A673 (cell line): ENCODE measurements around the gene PPP1R3G.

Experiments used
- EZH2 ChIP-seq: fragments of 200-600 bp; sonication (generic); IDR thresholded peaks from 2 replicates; pipeline ENCODE4 v1.6.1; 2017; ENCODE audit warnings: borderline replicate concordance, low read depth, mild to moderate bottlenecking, mixed read lengths, antibody characterized with exemption, low read length; ENCODE audit not compliant: poor library complexity, severe bottlenecking
- TF ChIP-seq, protein P1 (sequence below): fragments of 300-800, 200-600 bp; sonication (generic); conservative IDR thresholded peaks from 2 replicates; pipeline ENCODE4 v1.5.1; 2017; ENCODE audit warnings: low read depth, mild to moderate bottlenecking, antibody characterized with exemption, low read length, moderate library complexity, mixed read lengths

DNA sequence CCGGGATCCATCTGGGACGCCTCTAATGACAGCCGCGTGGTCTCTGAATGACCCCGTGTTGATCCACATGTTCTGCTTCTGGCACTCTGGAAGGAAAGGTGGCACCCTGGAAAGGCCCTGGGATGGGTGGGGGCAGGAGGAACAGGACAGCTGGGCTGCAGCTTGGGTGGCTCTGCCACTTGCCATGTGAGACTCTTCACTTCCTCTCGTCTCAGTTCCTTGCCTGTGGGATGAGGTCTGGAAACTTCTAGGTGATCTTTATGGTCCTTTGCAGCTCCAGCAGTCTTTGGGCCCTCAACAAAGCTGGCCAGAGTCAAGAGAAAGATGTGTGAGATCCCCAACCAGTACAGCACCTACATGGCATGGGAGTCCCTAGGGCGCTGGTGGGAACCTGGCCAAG, 26.5 kb downstream of the PPP1R3G start:
- TF ChIP-seq, protein P1, sequence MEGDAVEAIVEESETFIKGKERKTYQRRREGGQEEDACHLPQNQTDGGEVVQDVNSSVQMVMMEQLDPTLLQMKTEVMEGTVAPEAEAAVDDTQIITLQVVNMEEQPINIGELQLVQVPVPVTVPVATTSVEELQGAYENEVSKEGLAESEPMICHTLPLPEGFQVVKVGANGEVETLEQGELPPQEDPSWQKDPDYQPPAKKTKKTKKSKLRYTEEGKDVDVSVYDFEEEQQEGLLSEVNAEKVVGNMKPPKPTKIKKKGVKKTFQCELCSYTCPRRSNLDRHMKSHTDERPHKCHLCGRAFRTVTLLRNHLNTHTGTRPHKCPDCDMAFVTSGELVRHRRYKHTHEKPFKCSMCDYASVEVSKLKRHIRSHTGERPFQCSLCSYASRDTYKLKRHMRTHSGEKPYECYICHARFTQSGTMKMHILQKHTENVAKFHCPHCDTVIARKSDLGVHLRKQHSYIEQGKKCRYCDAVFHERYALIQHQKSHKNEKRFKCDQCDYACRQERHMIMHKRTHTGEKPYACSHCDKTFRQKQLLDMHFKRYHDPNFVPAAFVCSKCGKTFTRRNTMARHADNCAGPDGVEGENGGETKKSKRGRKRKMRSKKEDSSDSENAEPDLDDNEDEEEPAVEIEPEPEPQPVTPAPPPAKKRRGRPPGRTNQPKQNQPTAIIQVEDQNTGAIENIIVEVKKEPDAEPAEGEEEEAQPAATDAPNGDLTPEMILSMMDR = no peak
- TF ChIP-seq EZH2 = no peak
